ENCODE data around the gene NEAT1. TPM values are rescaled to one million over a fixed set of nuclear protein-coding genes. Genes with fewer than 3 reads are reported as not detected.

Gene NEAT1
- total and polyA plus RNA-seq, 9 of the 15 experiments (the other 6 are each of a cell fraction or from before 2014, with no cell fraction given): 20.1 to 389 (median 62.8) TPM

DNA sequence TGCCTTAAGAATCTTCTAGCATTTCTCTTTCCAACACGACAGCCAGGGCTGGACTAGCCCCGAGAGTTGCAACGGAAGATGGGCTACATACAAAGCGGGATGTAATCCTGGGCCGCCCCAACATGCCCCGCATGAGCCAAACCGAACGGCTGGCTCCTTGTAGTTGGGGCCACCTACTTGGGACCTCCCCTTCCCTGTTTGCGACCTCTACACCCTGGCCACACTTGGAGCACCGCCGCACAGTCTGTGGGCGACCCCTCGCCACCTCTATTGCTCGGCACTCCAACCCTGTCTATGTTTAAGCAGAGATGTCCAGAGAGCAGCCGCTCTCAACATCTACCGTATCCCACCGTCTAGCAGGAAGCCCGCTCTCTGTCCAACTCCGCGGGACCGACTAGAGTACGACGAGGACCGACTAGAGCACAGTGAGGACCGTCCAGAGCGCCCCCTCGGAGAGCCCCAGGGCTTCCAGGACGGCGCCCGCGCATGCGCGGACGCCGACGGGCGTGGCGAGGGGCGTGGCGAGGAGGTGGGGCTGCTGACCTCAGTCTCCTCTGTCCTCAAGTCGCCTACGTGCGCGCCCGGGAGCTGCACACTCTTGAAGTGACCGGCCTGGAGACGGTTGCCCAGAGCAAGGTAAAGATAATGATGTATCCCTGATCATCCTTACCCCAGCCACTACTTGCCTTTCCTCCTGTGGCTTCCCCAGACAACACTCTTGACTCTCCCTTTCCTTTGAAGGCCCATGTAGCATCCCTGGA is 32.3 kb downstream of the NEAT1 start (continued):
- TF ChIP-seq SRSF7 (optimal IDR thresholded peaks at IDR 0.05; ENCODE audit: low read depth, low read length) (no peak), NR4A1 (CRISPR knock-in tag; IDR thresholded peaks at IDR 0.05) (0 out of 2 replicates have a peak, but pooled peaks have one; percentile 38), NR4A1 (tag; IDR thresholded peaks at IDR 0.05) (no peak), DMBX1 (CRISPR knock-in tag; IDR thresholded peaks at IDR 0.05; ENCODE audit: borderline replicate concordance) (no peak), RBM15 (IDR thresholded peaks at IDR 0.05; ENCODE audit: insufficient read depth, low read length) (no peak), GTF2E2 (tag; IDR thresholded peaks at IDR 0.05) (no peak), ZNF830 (CRISPR knock-in tag; IDR thresholded peaks at IDR 0.05) (no peak), U2AF1 (optimal IDR thresholded peaks at IDR 0.05; ENCODE audit: low read depth, low read length) (no peak), POLR2H (tag; IDR thresholded peaks at IDR 0.05; ENCODE audit: low read depth) (peak; percentile 95), ATF1 (CRISPR knock-in tag; IDR thresholded peaks at IDR 0.05) (no peak), ATF1 (tag; IDR thresholded peaks at IDR 0.05) (peak; percentile 85), POLR2A (conservative IDR thresholded peaks at IDR 0.05) (peak; percentile 98), PHF20 (IDR thresholded peaks at IDR 0.05; ENCODE audit: partially characterized antibody) (no peak), ZBTB17 (CRISPR knock-in tag; IDR thresholded peaks at IDR 0.05) (peak; percentile 73; the same call in 1 of the 2 replicates), CBFB (CRISPR knock-in tag; IDR thresholded peaks at IDR 0.05) (no peak), RBM22 (IDR thresholded peaks at IDR 0.05; ENCODE audit: low read depth, low read length, poor library complexity, severe bottlenecking) (no peak), ZNF766 (CRISPR knock-in tag; conservative IDR thresholded peaks at IDR 0.05) (no peak), CBFA2T2 (conservative IDR thresholded peaks at IDR 0.05) (no peak), ESRRA (IDR thresholded peaks at IDR 0.05; ENCODE audit: borderline replicate concordance, low read depth) (0 out of 2 replicates have a peak, but pooled peaks have one; percentile 63), PHB2 (IDR thresholded peaks at IDR 0.05; ENCODE audit: low read depth) (no peak), ZNF134 (CRISPR knock-in tag; conservative IDR thresholded peaks at IDR 0.05) (no peak), POLR2B (IDR thresholded peaks at IDR 0.05; ENCODE audit: low read depth, partially characterized antibody) (peak; percentile 98), SREBF2 (CRISPR knock-in tag; IDR thresholded peaks at IDR 0.05) (no peak), PHB (CRISPR knock-in tag; IDR thresholded peaks at IDR 0.05) (no peak)
- TF ChIP-seq, protein P1, sequence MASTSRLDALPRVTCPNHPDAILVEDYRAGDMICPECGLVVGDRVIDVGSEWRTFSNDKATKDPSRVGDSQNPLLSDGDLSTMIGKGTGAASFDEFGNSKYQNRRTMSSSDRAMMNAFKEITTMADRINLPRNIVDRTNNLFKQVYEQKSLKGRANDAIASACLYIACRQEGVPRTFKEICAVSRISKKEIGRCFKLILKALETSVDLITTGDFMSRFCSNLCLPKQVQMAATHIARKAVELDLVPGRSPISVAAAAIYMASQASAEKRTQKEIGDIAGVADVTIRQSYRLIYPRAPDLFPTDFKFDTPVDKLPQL (IDR thresholded peaks at IDR 0.05; ENCODE audit: extremely low read depth, insufficient read length): peak; percentile 80
- TF ChIP-seq, protein P2, sequence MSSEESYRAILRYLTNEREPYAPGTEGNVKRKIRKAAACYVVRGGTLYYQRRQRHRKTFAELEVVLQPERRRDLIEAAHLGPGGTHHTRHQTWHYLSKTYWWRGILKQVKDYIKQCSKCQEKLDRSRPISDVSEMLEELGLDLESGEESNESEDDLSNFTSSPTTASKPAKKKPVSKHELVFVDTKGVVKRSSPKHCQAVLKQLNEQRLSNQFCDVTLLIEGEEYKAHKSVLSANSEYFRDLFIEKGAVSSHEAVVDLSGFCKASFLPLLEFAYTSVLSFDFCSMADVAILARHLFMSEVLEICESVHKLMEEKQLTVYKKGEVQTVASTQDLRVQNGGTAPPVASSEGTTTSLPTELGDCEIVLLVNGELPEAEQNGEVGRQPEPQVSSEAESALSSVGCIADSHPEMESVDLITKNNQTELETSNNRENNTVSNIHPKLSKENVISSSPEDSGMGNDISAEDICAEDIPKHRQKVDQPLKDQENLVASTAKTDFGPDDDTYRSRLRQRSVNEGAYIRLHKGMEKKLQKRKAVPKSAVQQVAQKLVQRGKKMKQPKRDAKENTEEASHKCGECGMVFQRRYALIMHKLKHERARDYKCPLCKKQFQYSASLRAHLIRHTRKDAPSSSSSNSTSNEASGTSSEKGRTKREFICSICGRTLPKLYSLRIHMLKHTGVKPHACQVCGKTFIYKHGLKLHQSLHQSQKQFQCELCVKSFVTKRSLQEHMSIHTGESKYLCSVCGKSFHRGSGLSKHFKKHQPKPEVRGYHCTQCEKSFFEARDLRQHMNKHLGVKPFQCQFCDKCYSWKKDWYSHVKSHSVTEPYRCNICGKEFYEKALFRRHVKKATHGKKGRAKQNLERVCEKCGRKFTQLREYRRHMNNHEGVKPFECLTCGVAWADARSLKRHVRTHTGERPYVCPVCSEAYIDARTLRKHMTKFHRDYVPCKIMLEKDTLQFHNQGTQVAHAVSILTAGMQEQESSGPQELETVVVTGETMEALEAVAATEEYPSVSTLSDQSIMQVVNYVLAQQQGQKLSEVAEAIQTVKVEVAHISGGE (CRISPR knock-in tag; IDR thresholded peaks at IDR 0.05): no peak

All from K562 (cell line).